NCI-H2196 treated with DMSO at 0.1 percent for 48 hours (cell line): Measurements from ENCODE around the gene ELMO3.

Experiments
- DNase-seq: peaks from one replicate; lab custom pipeline; 2025; ENCODE audit not compliant: unreplicated experiment; lab: John Stamatoyannopoulos, UW

Gene ELMO3

GRCh38 chr16:67193536-67193935 is 5.4 kb upstream of the ELMO3 start:
- no peak for DNase-seq

GRCh38 chr16:67194260-67194659 is 4.7 kb upstream of the ELMO3 start:
- DNase-seq, result no peak

- no peak for DNase-seq
These were observed 3.3 kb upstream of the ELMO3 start for GRCh38 chr16:67195676-67196075.

GRCh38 chr16:67196881-67197280 is 2.0 kb upstream of the ELMO3 start:
- no peak for DNase-seq

- no peak for DNase-seq
These were observed 1.2 kb upstream of the ELMO3 start for GRCh38 chr16:67197704-67198103.

GRCh38 chr16:67198238-67198734 is 645 bp upstream of the ELMO3 start:
- no peak for DNase-seq

GRCh38 chr16:67199808-67200198 is 872 bp downstream of the ELMO3 start:
- no peak for DNase-seq

GRCh38 chr16:67200491-67200890 is 1.6 kb downstream of the ELMO3 start:
- no peak for DNase-seq

GRCh38 chr16:67201411-67202345 is 2.7 kb downstream of the ELMO3 start:
- no peak for DNase-seq

- DNase-seq, result no peak
These were observed 3.5 kb downstream of the ELMO3 start for GRCh38 chr16:67202426-67202825.

GRCh38 chr16:67202956-67203493 is 4.1 kb downstream of the ELMO3 start:
- no peak for DNase-seq

- DNase-seq, result no peak
These were observed 5.1 kb downstream of the ELMO3 start for GRCh38 chr16:67204076-67204475.

GRCh38 chr16:67206129-67206837 is 7.4 kb downstream of the ELMO3 start:
- DNase-seq, result no peak

- DNase-seq, result no peak
These were observed 7.9 kb downstream of the ELMO3 start for GRCh38 chr16:67206838-67207248.

- peak; percentile 23 for DNase-seq
These were observed 8.5 kb downstream of the ELMO3 start for GRCh38 chr16:67207249-67208091.

GRCh38 chr16:67208154-67208896 is 9.4 kb downstream of the ELMO3 start:
- no peak for DNase-seq

- DNase-seq, result no peak
These were observed 10.6 kb downstream of the ELMO3 start for GRCh38 chr16:67209565-67209964.

- no peak for DNase-seq
These were observed 11.4 kb downstream of the ELMO3 start for GRCh38 chr16:67210069-67210937.

GRCh38 chr16:67211674-67212073 is 12.7 kb downstream of the ELMO3 start:
- DNase-seq, result no peak
